ENCODE data around the gene VSTM4. TPM values are rescaled to one million over a fixed set of nuclear protein-coding genes. Genes with fewer than 3 reads are reported as not detected.

Gene VSTM4
- total RNA-seq: 21.5 and 25.2 TPM in 2 replicates
- 13.8 TPM for polyA plus RNA-seq (2012)

- peak; percentile 58 for DNase-seq (ENCODE audit: low read depth)
Observed at GRCh38 chr10:49115015-49115795, at the start of gene VSTM4. VSTM4 (minus strand) TSS chr10:49115522; CDS start chr10:49115485, 37 bp downstream.

- no peak for DNase-seq (ENCODE audit: low read depth)
Observed at GRCh38 chr10:49164559-49165188, 49.4 kb upstream of the VSTM4 start.

GRCh38 chr10:49163741-49164140 lies 48.4 kb upstream of the VSTM4 start:
- peak; percentile 74 for DNase-seq (ENCODE audit: low read depth)

- DNase-seq (ENCODE audit: low read depth): no peak
Observed at GRCh38 chr10:49162761-49163310, 47.5 kb upstream of the VSTM4 start.

- DNase-seq (ENCODE audit: low read depth): no peak
Observed at GRCh38 chr10:49162063-49162462, 46.7 kb upstream of the VSTM4 start.

- DNase-seq (ENCODE audit: low read depth): peak; percentile 62
Observed at GRCh38 chr10:49161411-49161997, 46.2 kb upstream of the VSTM4 start.

- no peak for DNase-seq (ENCODE audit: low read depth)
Observed at GRCh38 chr10:49160814-49161213, 45.5 kb upstream of the VSTM4 start.

GRCh38 chr10:49160110-49160509 lies 44.8 kb upstream of the VSTM4 start:
- DNase-seq (ENCODE audit: low read depth): no peak

- no peak for DNase-seq (ENCODE audit: low read depth)
Observed at GRCh38 chr10:49158915-49159314, 43.6 kb upstream of the VSTM4 start.

- no peak for DNase-seq (ENCODE audit: low read depth)
Observed at GRCh38 chr10:49158404-49158803, 43.1 kb upstream of the VSTM4 start.

GRCh38 chr10:49157229-49157628 lies 41.9 kb upstream of the VSTM4 start:
- DNase-seq (ENCODE audit: low read depth): no peak

- DNase-seq (ENCODE audit: low read depth): no peak
Observed at GRCh38 chr10:49154641-49155040, 39.3 kb upstream of the VSTM4 start.

- peak; percentile 63 for DNase-seq (ENCODE audit: low read depth)
Observed at GRCh38 chr10:49153971-49154370, 38.6 kb upstream of the VSTM4 start.

- DNase-seq (ENCODE audit: low read depth): no peak
Observed at GRCh38 chr10:49153115-49153514, 37.8 kb upstream of the VSTM4 start.

GRCh38 chr10:49152663-49153062 lies 37.3 kb upstream of the VSTM4 start:
- no peak for DNase-seq (ENCODE audit: low read depth)

GRCh38 chr10:49152037-49152436 lies 36.7 kb upstream of the VSTM4 start:
- no peak for DNase-seq (ENCODE audit: low read depth)

GRCh38 chr10:49151481-49151880 lies 36.2 kb upstream of the VSTM4 start:
- no peak for DNase-seq (ENCODE audit: low read depth)

- DNase-seq (ENCODE audit: low read depth): no peak
Observed at GRCh38 chr10:49151025-49151445, 35.7 kb upstream of the VSTM4 start.

- no peak for DNase-seq (ENCODE audit: low read depth)
Observed at GRCh38 chr10:49150426-49150825, 35.1 kb upstream of the VSTM4 start.

GRCh38 chr10:49149881-49150280 lies 34.6 kb upstream of the VSTM4 start:
- no peak for DNase-seq (ENCODE audit: low read depth)

GRCh38 chr10:49144058-49144720 lies 28.9 kb upstream of the VSTM4 start:
- DNase-seq (ENCODE audit: low read depth): no peak

- no peak for DNase-seq (ENCODE audit: low read depth)
Observed at GRCh38 chr10:49143249-49143648, 27.9 kb upstream of the VSTM4 start.
